ENCODE results near the gene GPRC5C. TPM values are rescaled to one million over a fixed set of nuclear protein-coding genes. Genes with fewer than 3 reads are reported as not detected.
A peak's percentile ranks its signal among the peaks of the same experiment; 100 is the strongest.

GPRC5C gene
- polyA plus RNA-seq, 1 donor from 2014 or later = 12.8 TPM

GRCh38 chr17:74429604-74430384 lies 2.1 kb upstream of the GPRC5C start:
- Histone ChIP-seq H3K36me3 (ENCODE audit: insufficient read depth, low read length) (no peaks in the 10 kb centered on the region), H3K9me2 (ENCODE audit: insufficient read depth, low read length) (no peaks in the 10 kb centered on the region), H3K4me2 (ENCODE audit: low read length) (no peak overlapping the region), H3K79me2 (replicated peaks; ENCODE audit: insufficient read depth, low read length) (no peaks in the 10 kb centered on the region), H3F3A (ENCODE audit: insufficient read depth, low read length, poor library complexity, severe bottlenecking) (no peaks in the 10 kb centered on the region), H3K4me3 (ENCODE audit: low read length) (no peak overlapping the region), H3K27ac (ENCODE audit: low read length) (no peak overlapping the region), H3K9me3 (ENCODE audit: low read length) (no peaks in the 10 kb centered on the region), H3K9ac (ENCODE audit: low read length) (no peak overlapping the region), H2AFZ (ENCODE audit: low read depth, low read length) (no peak overlapping the region), H4K20me1 (ENCODE audit: insufficient read depth) (no peaks in the 10 kb centered on the region), H3K27me3 (ENCODE audit: insufficient read depth, low read depth, low read length) (peaks cover 43% of the 10 kb centered on the region)
- TF ChIP-seq MXI1 (conservative IDR thresholded peaks at IDR 0.05; ENCODE audit: poor library complexity, severe bottlenecking) = no peak
- no peak for TF ChIP-seq TAF1 (IDR thresholded peaks at IDR 0.05; ENCODE audit: low read depth)
- TF ChIP-seq, protein P1, sequence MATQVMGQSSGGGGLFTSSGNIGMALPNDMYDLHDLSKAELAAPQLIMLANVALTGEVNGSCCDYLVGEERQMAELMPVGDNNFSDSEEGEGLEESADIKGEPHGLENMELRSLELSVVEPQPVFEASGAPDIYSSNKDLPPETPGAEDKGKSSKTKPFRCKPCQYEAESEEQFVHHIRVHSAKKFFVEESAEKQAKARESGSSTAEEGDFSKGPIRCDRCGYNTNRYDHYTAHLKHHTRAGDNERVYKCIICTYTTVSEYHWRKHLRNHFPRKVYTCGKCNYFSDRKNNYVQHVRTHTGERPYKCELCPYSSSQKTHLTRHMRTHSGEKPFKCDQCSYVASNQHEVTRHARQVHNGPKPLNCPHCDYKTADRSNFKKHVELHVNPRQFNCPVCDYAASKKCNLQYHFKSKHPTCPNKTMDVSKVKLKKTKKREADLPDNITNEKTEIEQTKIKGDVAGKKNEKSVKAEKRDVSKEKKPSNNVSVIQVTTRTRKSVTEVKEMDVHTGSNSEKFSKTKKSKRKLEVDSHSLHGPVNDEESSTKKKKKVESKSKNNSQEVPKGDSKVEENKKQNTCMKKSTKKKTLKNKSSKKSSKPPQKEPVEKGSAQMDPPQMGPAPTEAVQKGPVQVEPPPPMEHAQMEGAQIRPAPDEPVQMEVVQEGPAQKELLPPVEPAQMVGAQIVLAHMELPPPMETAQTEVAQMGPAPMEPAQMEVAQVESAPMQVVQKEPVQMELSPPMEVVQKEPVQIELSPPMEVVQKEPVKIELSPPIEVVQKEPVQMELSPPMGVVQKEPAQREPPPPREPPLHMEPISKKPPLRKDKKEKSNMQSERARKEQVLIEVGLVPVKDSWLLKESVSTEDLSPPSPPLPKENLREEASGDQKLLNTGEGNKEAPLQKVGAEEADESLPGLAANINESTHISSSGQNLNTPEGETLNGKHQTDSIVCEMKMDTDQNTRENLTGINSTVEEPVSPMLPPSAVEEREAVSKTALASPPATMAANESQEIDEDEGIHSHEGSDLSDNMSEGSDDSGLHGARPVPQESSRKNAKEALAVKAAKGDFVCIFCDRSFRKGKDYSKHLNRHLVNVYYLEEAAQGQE (IDR thresholded peaks at IDR 0.05; ENCODE audit: borderline replicate concordance) = no peak
- TF ChIP-seq EP300 (conservative IDR thresholded peaks at IDR 0.05; ENCODE audit: poor library complexity, severe bottlenecking) = no peak
- TF ChIP-seq CTCF (IDR thresholded peaks at IDR 0.05; ENCODE audit: poor library complexity, severe bottlenecking) = no peak
- no peak for TF ChIP-seq SMC3 (conservative IDR thresholded peaks at IDR 0.05; ENCODE audit: poor library complexity)

GRCh38 chr17:74430385-74430705 lies 1.5 kb upstream of the GPRC5C start:
- Histone ChIP-seq H3K36me3 (ENCODE audit: insufficient read depth, low read length) (no peaks in the 10 kb centered on the region), H3K27ac (ENCODE audit: low read length) (no peak overlapping the region), H2AFZ (ENCODE audit: low read depth, low read length) (no peak overlapping the region), H3K4me2 (ENCODE audit: low read length) (no peak overlapping the region), H3K9ac (ENCODE audit: low read length) (no peak overlapping the region), H4K20me1 (ENCODE audit: insufficient read depth) (no peaks in the 10 kb centered on the region), H3K4me3 (ENCODE audit: low read length) (peak overlapping the region; percentile 83), H3K9me2 (ENCODE audit: insufficient read depth, low read length) (no peaks in the 10 kb centered on the region), H3K9me3 (ENCODE audit: low read length) (no peaks in the 10 kb centered on the region), H3K79me2 (replicated peaks; ENCODE audit: insufficient read depth, low read length) (no peaks in the 10 kb centered on the region), H3K27me3 (ENCODE audit: insufficient read depth, low read depth, low read length) (peaks cover 43% of the 10 kb centered on the region), H3F3A (ENCODE audit: insufficient read depth, low read length, poor library complexity, severe bottlenecking) (no peaks in the 10 kb centered on the region)
- no peak for TF ChIP-seq SMC3 (conservative IDR thresholded peaks at IDR 0.05; ENCODE audit: poor library complexity)
- no peak for TF ChIP-seq EZH2 (IDR thresholded peaks at IDR 0.05; ENCODE audit: borderline replicate concordance, insufficient read depth, low read length, poor library complexity, severe bottlenecking)
- TF ChIP-seq POLR2AphosphoS5 (IDR thresholded peaks at IDR 0.05) = no peak
- no peak for TF ChIP-seq TAF1 (IDR thresholded peaks at IDR 0.05; ENCODE audit: low read depth)
- no peak for TF ChIP-seq CTCF (IDR thresholded peaks at IDR 0.05; ENCODE audit: poor library complexity, severe bottlenecking)
- no peak for TF ChIP-seq EP300 (conservative IDR thresholded peaks at IDR 0.05; ENCODE audit: poor library complexity, severe bottlenecking)
- no peak for TF ChIP-seq MXI1 (conservative IDR thresholded peaks at IDR 0.05; ENCODE audit: poor library complexity, severe bottlenecking)
- no peak for TF ChIP-seq RAD21 (conservative IDR thresholded peaks at IDR 0.05)
- TF ChIP-seq, protein P1 (IDR thresholded peaks at IDR 0.05; ENCODE audit: borderline replicate concordance) = no peak

Data from neural cell (in vitro differentiated cells).